GM20000 (cell line): ENCODE measurements around the gene ILF3.

ENCODE experiments used
- DNase-seq: peaks from one replicate; pipeline ENCODE4 v3.0.0; 2012; ENCODE audit warnings: low spot score
- TF ChIP-seq, protein P1 (sequence below): IDR thresholded peaks from 2 replicates; pipeline ENCODE4 v1.5.1; 2012; ENCODE audit warnings: mild to moderate bottlenecking, control low read depth; ENCODE audit errors: extremely low read depth, missing control alignments

ILF3 gene

DNA sequence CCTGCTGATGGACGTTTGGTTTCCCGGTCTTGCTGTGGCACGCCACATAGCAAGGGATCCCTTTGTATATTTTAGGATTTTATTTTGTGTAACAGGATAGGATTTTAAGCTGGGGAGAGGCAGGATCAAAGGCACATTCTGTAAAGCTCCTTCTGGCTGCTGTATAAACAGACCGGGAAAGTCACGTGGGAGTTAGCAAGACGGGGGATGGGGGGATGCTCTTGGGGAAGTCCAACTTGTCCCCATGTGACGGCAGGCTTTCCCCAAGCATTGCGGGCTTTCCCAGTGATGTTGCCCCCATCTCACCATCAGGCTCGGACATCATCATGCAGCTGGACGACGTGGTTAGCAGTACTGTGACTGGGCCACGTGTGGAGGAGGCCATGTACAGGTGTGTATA lies 52.8 kb downstream of the ILF3 start:
- no peak for DNase-seq
- TF ChIP-seq, protein P1, sequence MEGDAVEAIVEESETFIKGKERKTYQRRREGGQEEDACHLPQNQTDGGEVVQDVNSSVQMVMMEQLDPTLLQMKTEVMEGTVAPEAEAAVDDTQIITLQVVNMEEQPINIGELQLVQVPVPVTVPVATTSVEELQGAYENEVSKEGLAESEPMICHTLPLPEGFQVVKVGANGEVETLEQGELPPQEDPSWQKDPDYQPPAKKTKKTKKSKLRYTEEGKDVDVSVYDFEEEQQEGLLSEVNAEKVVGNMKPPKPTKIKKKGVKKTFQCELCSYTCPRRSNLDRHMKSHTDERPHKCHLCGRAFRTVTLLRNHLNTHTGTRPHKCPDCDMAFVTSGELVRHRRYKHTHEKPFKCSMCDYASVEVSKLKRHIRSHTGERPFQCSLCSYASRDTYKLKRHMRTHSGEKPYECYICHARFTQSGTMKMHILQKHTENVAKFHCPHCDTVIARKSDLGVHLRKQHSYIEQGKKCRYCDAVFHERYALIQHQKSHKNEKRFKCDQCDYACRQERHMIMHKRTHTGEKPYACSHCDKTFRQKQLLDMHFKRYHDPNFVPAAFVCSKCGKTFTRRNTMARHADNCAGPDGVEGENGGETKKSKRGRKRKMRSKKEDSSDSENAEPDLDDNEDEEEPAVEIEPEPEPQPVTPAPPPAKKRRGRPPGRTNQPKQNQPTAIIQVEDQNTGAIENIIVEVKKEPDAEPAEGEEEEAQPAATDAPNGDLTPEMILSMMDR: no peak

DNA sequence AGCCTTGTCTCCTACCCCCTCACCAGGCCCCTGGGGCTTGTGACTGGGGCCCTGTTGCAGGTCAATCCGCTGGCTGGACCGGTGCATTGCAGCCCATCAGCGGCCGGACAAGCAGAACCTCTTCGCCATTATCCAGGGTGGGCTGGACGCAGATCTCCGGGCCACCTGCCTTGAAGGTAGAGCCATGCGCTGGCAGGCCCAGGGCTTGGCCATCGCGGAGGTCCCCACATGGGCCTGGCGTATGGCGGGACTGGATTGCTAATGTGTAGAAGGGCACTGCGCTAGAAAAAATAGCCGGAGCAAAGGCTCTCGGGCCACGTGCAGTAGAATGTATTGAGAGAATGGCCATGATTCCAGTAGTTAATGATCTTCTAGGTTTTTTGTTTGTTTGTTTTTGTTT lies 53.3 kb downstream of the ILF3 start:
- TF ChIP-seq, protein P1: no peak
- DNase-seq: no peak

DNA sequence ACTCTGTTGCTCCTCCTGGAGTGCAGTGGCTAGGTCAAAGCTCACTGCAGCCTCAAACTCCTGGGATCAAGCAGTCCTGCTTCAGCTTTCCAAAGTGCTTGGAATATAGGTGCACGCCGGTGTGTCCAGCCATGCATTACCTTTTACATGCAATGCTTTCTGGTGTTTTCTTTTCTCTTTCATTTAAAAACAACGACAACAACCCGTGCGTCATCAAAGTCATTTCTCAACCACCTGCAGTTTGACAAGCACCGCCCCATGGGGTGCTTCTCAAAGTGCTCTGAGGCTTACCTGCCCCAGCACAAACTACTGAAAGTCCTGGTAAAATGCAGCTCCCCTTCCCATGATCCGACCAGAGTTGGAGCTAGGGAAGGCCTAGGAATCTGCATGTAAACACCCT lies 54.1 kb downstream of the ILF3 start:
- no peak for DNase-seq
- TF ChIP-seq, protein P1: no peak

DNA sequence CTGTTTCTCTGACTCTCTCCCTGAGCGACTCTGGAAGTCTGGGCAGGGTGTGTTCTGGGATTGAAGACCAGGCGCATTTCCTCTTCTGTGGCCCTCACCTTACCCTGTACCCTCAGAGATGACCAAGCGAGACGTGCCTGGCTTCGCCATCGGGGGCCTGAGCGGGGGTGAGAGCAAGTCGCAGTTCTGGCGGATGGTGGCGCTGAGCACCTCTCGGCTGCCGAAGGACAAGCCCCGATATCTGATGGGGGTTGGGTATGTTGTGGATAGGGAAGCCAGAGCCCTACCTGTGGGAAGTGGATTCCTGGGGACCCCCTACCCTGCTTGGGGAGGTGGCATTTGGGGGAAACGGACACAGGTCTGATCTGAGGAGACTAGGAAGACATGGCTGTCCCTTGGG lies 57.9 kb downstream of the ILF3 start:
- TF ChIP-seq, protein P1: no peak
- no peak for DNase-seq

DNA sequence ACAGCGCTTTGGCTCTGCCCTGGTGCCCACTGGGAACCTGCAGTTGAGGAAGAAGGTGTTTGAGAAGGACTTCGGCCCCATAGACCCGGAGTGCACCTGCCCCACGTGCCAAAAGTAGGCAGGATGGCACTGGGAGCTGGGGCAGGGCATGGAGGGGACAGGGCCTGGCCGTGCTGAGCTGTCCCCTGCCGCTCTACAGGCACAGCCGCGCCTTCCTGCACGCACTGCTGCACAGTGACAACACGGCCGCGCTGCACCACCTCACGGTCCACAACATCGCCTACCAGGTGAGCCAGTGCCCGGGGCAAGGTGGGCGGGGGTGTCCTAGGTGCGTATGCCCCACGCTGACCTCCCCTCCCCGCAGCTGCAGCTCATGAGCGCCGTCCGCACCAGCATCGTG lies 58.6 kb downstream of the ILF3 start:
- TF ChIP-seq, protein P1: no peak
- DNase-seq: no peak

DNA sequence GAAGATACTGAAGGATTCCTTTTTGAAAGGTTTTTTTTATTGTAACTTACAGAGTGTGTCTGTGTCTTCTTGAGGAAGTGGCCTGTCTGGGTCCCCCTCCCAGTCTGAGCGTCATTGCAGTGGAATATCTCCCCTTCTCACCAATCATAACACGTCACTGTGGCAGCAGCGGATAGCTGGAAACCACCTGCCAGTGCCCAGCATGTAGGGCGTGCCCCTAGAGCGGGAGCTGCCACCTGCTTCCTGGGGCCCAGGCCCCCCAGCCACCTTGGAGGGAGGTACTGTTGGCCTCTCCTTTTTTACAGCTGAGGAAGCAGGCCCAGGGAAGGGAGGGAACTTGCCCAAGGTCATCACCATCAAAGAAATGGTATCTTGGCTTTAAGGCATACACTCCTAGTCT lies 59.2 kb downstream of the ILF3 start:
- DNase-seq: no peak
- TF ChIP-seq, protein P1: no peak

DNA sequence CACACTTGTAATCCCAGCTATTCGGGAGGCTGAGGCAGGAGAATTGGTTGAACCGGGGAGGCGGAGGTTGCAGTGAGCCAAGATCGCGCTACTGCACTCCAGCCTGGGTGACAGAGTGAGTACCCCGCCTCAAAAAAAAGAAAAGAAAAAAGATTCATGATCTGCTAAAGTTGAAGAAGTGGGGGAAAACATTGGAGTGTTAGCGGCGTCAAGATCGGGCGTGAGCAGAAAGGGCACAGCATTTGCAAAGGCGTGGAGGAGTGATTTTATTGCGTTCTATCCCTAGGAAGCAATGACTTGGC lies 62.9 kb downstream of the ILF3 start:
- TF ChIP-seq, protein P1: no peak
- DNase-seq: no peak
